Measurements from ENCODE around the gene CLN3.

GRCh38 chr16:28478506-28479180 is 13.2 kb downstream of the CLN3 start:
- TF ChIP-seq POLR2AphosphoS5 (IDR thresholded peaks at IDR 0.05) (no peak), CTCF (IDR thresholded peaks at IDR 0.05) (no peak)
